Liver (tissue), 3 donors: Measurements from ENCODE around the gene YWHAB.

Experiments used
- CTCF ChIP-seq: fragments of 150-350 bp; IDR thresholded peaks from 2 replicates; pipeline ENCODE4 v1.5.1; 2017; ENCODE audit warnings: improper control_type of control experiment, low read depth, low read length; ENCODE audit not compliant: missing input control
- EGR1 ChIP-seq, 2 donors: IDR thresholded peaks; 2 replicates each; pipeline ENCODE4 v1.6.1; 2016 to 2018; ENCODE audit warnings: antibody characterized with exemption in 2 of 2, low read depth in 2 of 2
- GABPA ChIP-seq, 2 donors: IDR thresholded peaks in 1 of 2; conservative IDR thresholded peaks in 1 of 2; 2 replicates each; pipeline ENCODE4 v1.6.1; 2016; ENCODE audit warnings: antibody characterized with exemption in 2 of 2, mild to moderate bottlenecking in 1 of 2, moderate library complexity in 1 of 2
- JUND ChIP-seq, 2 donors: IDR thresholded peaks; 2 replicates each; pipeline ENCODE4 v1.6.1; 2016; ENCODE audit warnings: antibody characterized with exemption in 2 of 2
- RAD21 ChIP-seq, 2 donors: IDR thresholded peaks; 2 replicates each; pipeline ENCODE4 v1.6.1; 2016; ENCODE audit warnings: antibody characterized with exemption in 2 of 2, mild to moderate bottlenecking in 2 of 2
- ZBTB33 ChIP-seq: IDR thresholded peaks from 2 replicates; pipeline ENCODE4 v1.6.1; 2016; ENCODE audit warnings: antibody characterized with exemption
- TF ChIP-seq, protein P1 (sequence below): IDR thresholded peaks from 2 replicates; pipeline ENCODE4 v1.6.1; 2016; ENCODE audit warnings: antibody characterized with exemption
- donor health status: healthy.
- donor health status: healthy.

DNA sequence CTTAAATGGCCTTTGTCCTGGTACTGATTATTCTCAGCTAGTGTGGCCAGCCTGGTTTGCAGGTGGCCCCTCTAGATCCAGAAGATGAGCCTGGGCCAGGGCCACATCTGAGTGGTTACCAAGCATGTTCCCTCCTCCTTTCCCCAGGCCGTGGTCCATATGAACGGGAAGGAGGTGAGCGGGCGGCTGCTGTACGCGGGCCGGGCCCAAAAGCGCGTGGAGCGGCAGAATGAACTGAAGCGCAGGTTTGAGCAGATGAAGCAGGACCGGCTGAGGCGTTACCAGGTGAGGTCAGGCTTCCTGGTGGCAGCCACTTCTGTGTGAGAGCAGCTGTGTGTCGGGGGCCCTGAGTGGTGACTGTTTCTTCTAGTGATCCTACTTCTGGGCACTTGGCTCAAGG is 35.9 kb downstream of the YWHAB start:
- TF ChIP-seq CTCF (no peak), ZBTB33 (no peak), JUND (IDR thresholded peaks at IDR 0.05) (no peak), RAD21 (IDR thresholded peaks at IDR 0.05) (no peak), GABPA (IDR thresholded peaks at IDR 0.05 in 1 of 2, conservative IDR thresholded peaks at IDR 0.05 in 1 of 2) (no peak), EGR1 (IDR thresholded peaks at IDR 0.05; ENCODE audit: low read depth in 2 of 2) (no peak)
- TF ChIP-seq, protein P1, sequence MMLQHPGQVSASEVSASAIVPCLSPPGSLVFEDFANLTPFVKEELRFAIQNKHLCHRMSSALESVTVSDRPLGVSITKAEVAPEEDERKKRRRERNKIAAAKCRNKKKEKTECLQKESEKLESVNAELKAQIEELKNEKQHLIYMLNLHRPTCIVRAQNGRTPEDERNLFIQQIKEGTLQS = no peak
